MCF 10A (cell line): ENCODE data around the gene UTP20. TPM values are rescaled to one million over a fixed set of nuclear protein-coding genes. Genes with fewer than 3 reads are reported as not detected.

Source experiments
- BruUV-seq: library from RNA; stranded (reverse); fragments of 400-500 nt; replicated peaks from 2 replicates; lab custom pipeline; 2021; lab: Mats Ljungman, UMichigan
- CTCF ChIA-PET: fragments of 300-600 bp; sonication (Branson Sonifier 250); formaldehyde crosslinking; extraction: SDS; loops from one replicate; lab custom pipeline; 2021; ENCODE audit warnings: antibody characterized with exemption, inconsistent platforms; lab: Yijun Ruan, JAX
- POLR2A ChIA-PET: fragments of 300-600, 350-650 bp; sonication (Branson Sonifier 250); formaldehyde crosslinking; extraction: SDS; loops from one replicate; lab custom pipeline; 2020; ENCODE audit warnings: antibody characterized with exemption, inconsistent platforms; lab: Yijun Ruan, JAX
- DNase-seq: peaks from one replicate; pipeline ENCODE4 v3.0.0-alpha.2; 2018; ENCODE audit not compliant: unreplicated experiment
- H3K27ac Mint-ChIP-seq: one replicate; pipeline ENCODE4 v1.8.0; 2022; ENCODE audit warnings: mild to moderate bottlenecking, low read depth, mixed read lengths; ENCODE audit not compliant: unreplicated experiment
- H3K27me3 Mint-ChIP-seq: one replicate; pipeline ENCODE4 v1.8.0; 2022; ENCODE audit warnings: mixed read lengths; ENCODE audit not compliant: insufficient read depth, unreplicated experiment
- H3K36me3 Mint-ChIP-seq: one replicate; pipeline ENCODE4 v1.8.0; 2022; ENCODE audit warnings: mild to moderate bottlenecking, moderate library complexity, mixed read lengths; ENCODE audit not compliant: insufficient read depth, unreplicated experiment
- H3K4me1 Mint-ChIP-seq: one replicate; pipeline ENCODE4 v1.8.0; 2022; ENCODE audit warnings: mixed read lengths; ENCODE audit not compliant: insufficient read depth, unreplicated experiment
- H3K4me3 Mint-ChIP-seq: one replicate; pipeline ENCODE4 v1.8.0; 2022; ENCODE audit warnings: mild to moderate bottlenecking, moderate library complexity, mixed read lengths; ENCODE audit not compliant: unreplicated experiment
- H3K9me3 Mint-ChIP-seq: one replicate; pipeline ENCODE4 v1.8.0; 2022; ENCODE audit warnings: mixed read lengths; ENCODE audit not compliant: unreplicated experiment
- CTCF ChIP-seq: fragments of 200-600 bp; IDR thresholded peaks from one replicate; pipeline ENCODE4 v1.8.0; 2022; ENCODE audit warnings: antibody characterized with exemption, mild to moderate bottlenecking; ENCODE audit not compliant: unreplicated experiment
- intact Hi-C: fragments of 100-400 bp; cut with micrococcal nuclease; formaldehyde crosslinking; loops from 2 replicates; pipeline ENCODE4 v1.14.1; 2022
- total RNA-seq: library from RNA; stranded (reverse); gene quantifications from 2 replicates; pipeline ENCODE4 v1.2.3, GENCODE V29; 2022

The UTP20 gene
- total RNA-seq, 1 experiment from 2014 or later, result 15.0 TPM

- no peak overlapping the region for H3K4me3 Mint-ChIP-seq
- CTCF ChIA-PET, result no interaction called here
These were observed 76.9 kb downstream of the UTP20 start for GRCh38 chr12:101356794-101357193.

GRCh38 chr12:101361455-101361854, 81.5 kb downstream of the UTP20 start:
- TF ChIP-seq CTCF, result no peak
- Mint-ChIP-seq H3K4me3 (no peak overlapping the region), H3K36me3 (peaks cover 56% of the 10 kb centered on the region), H3K4me1 (no peaks in the 10 kb centered on the region), H3K9me3 (no peaks in the 10 kb centered on the region), H3K27ac (no peak overlapping the region), H3K27me3 (no peaks in the 10 kb centered on the region)
- intact Hi-C loops, result no loop called here
- no TSS peak for BruUV-seq
- CTCF ChIA-PET, result interaction anchor here (0.6 to 1.8 kb wide), 3 partner anchors 37 to 534 kb away, joined by 3 to 4 read pairs (median 4); no protein-coding TSS in a partner anchor
- POLR2A ChIA-PET, result no interaction called here
- no peak for DNase-seq

More at GRCh38 chr12:101356794-101357193, 76.9 kb downstream of the UTP20 start:
- Mint-ChIP-seq H3K27me3 (no peaks in the 10 kb centered on the region), H3K36me3 (peaks cover 56% of the 10 kb centered on the region), H3K4me1 (no peaks in the 10 kb centered on the region), H3K9me3 (no peaks in the 10 kb centered on the region), H3K27ac (no peak overlapping the region)
- TF ChIP-seq CTCF, result no peak
- BruUV-seq, result no TSS peak
- DNase-seq, result no peak
- POLR2A ChIA-PET, result no interaction called here
- intact Hi-C loops, result no loop called here

- POLR2A ChIA-PET, result no interaction called here
- TF ChIP-seq CTCF, result no peak
- intact Hi-C loops, result no loop called here
- Mint-ChIP-seq H3K9me3 (no peaks in the 10 kb centered on the region), H3K4me1 (no peaks in the 10 kb centered on the region), H3K4me3 (no peak overlapping the region), H3K36me3 (peaks cover 72% of the 10 kb centered on the region), H3K27ac (no peak overlapping the region), H3K27me3 (no peaks in the 10 kb centered on the region)
- CTCF ChIA-PET, result interaction anchor here (0.6 kb wide), 1 partner anchor 1508 kb away, joined by 4 read pairs; no protein-coding TSS in a partner anchor
- no peak for DNase-seq
- no TSS peak for BruUV-seq
These were observed 88.1 kb downstream of the UTP20 start for GRCh38 chr12:101368016-101368415.

GRCh38 chr12:101372431-101372830, 92.5 kb downstream of the UTP20 start:
- no peak for DNase-seq
- Mint-ChIP-seq H3K4me3 (no peak overlapping the region), H3K4me1 (no peaks in the 10 kb centered on the region), H3K27me3 (no peaks in the 10 kb centered on the region), H3K9me3 (no peaks in the 10 kb centered on the region), H3K27ac (peak overlapping the region; percentile 73), H3K36me3 (peaks cover 81% of the 10 kb centered on the region)
- POLR2A ChIA-PET, result interaction anchor here (0.8 kb wide), 1 partner anchor 13 kb away, joined by 3 read pairs; no protein-coding TSS in a partner anchor
- no peak for TF ChIP-seq CTCF
- CTCF ChIA-PET, result no interaction called here
- intact Hi-C loops, result no loop called here
- no TSS peak for BruUV-seq
